ENCODE data around the gene PDE3A.

The PDE3A gene

GRCh38 chr12:20398686-20399085 lies 30.3 kb downstream of the PDE3A start:
- 92% methylated on average over 1 of the region's 2 CpGs for WGBS
- Histone ChIP-seq H2BK120ac (ENCODE audit: low read depth, low read length) (no peak overlapping the region), H3K4ac (ENCODE audit: low read depth in 1 of 2, low read length in 2 of 2) (no peak overlapping the region), H2AFZ (ENCODE audit: low read depth, low read length) (no peak overlapping the region), H2BK12ac (ENCODE audit: low read length in 2 of 2) (no peak overlapping the region), H3K4me1 (ENCODE audit: control insufficient read depth, insufficient read depth, low read depth, low read length) (no peaks in the 10 kb centered on the region), H3K18ac (ENCODE audit: low read depth in 1 of 2, low read length in 2 of 2) (no peak overlapping the region), H2BK5ac (ENCODE audit: low read depth, low read length, poor library complexity, severe bottlenecking) (no peak overlapping the region), H3K36me3 (ENCODE audit: control insufficient read depth in 1 of 2, insufficient read depth in 2 of 2, low read depth in 1 of 2, low read length in 2 of 2) (no peaks in the 10 kb centered on the region), H4K91ac (ENCODE audit: low read length) (no peak overlapping the region), H3K27me3 (ENCODE audit: control insufficient read depth in 1 of 2, insufficient read depth in 1 of 2, low read length in 2 of 2) (no peaks in the 10 kb centered on the region), H3K4me3 (ENCODE audit: insufficient read depth in 1 of 2, low read depth in 1 of 2, low read length in 2 of 2) (no peak overlapping the region), H3K9me3 (ENCODE audit: control insufficient read depth, low read length) (no peaks in the 10 kb centered on the region), H3K23ac (ENCODE audit: low read length in 2 of 2) (no peak overlapping the region), H3K27ac (ENCODE audit: low read length, poor library complexity, severe bottlenecking) (no peak overlapping the region), H2BK15ac (ENCODE audit: low read depth, poor library complexity, severe bottlenecking) (no peak overlapping the region), H3K79me1 (replicated peaks; ENCODE audit: low read length, poor library complexity, severe bottlenecking) (no peaks in the 10 kb centered on the region), H4K8ac (ENCODE audit: low read length) (no peak overlapping the region), H3K9ac (ENCODE audit: low read length) (no peak overlapping the region), H2AK5ac (ENCODE audit: low read length, severe bottlenecking) (no peak overlapping the region), H3K14ac (ENCODE audit: low read length in 2 of 2) (no peak overlapping the region), H3K4me2 (ENCODE audit: low read length, poor library complexity, severe bottlenecking) (no peak overlapping the region)
- no peak for DNase-seq

DNA sequence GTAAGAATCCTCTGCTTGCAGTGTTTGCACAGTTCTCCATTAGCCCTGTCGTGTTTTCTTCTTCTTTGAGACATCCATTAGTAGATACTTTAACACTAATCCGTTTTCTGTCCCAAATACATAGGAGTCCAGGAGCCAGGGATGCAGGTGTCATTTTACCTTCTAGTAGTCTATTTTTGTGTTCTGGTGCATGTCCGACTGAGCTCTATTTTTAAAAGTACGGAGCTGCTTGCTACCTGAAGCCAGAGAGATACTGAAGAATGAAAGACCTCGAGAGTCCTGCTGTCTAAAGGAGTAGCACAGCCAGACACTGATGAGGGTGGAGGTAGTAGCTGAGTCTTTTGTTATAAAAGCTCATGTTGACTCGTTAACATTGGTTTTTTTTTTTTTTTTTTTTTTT lies 31.7 kb downstream of the PDE3A start:
- H3K23ac ChIP-seq (ENCODE audit: low read length in 2 of 2): no peak overlapping the region
- no peak overlapping the region for H4K8ac ChIP-seq (ENCODE audit: low read length)
- no peaks in the 10 kb centered on the region for H3K27me3 ChIP-seq (ENCODE audit: control insufficient read depth in 1 of 2, insufficient read depth in 1 of 2, low read length in 2 of 2)
- no peak overlapping the region for H3K4me3 ChIP-seq (ENCODE audit: insufficient read depth in 1 of 2, low read depth in 1 of 2, low read length in 2 of 2)
- H3K18ac ChIP-seq (ENCODE audit: low read depth in 1 of 2, low read length in 2 of 2): no peak overlapping the region
- H3K14ac ChIP-seq (ENCODE audit: low read length in 2 of 2): no peak overlapping the region
- H3K4me1 ChIP-seq (ENCODE audit: control insufficient read depth, insufficient read depth, low read depth, low read length): no peaks in the 10 kb centered on the region
- no peak overlapping the region for H3K27ac ChIP-seq (ENCODE audit: low read length, poor library complexity, severe bottlenecking)
- no peak overlapping the region for H3K4ac ChIP-seq (ENCODE audit: low read depth in 1 of 2, low read length in 2 of 2)
- H2BK15ac ChIP-seq (ENCODE audit: low read depth, poor library complexity, severe bottlenecking): no peak overlapping the region
- no peaks in the 10 kb centered on the region for H3K79me1 ChIP-seq (replicated peaks; ENCODE audit: low read length, poor library complexity, severe bottlenecking)
- no peak overlapping the region for H3K4me2 ChIP-seq (ENCODE audit: low read length, poor library complexity, severe bottlenecking)
- no peaks in the 10 kb centered on the region for H3K9me3 ChIP-seq (ENCODE audit: control insufficient read depth, low read length)
- H2BK120ac ChIP-seq (ENCODE audit: low read depth, low read length): no peak overlapping the region
- H3K9ac ChIP-seq (ENCODE audit: low read length): no peak overlapping the region
- no peak overlapping the region for H2AFZ ChIP-seq (ENCODE audit: low read depth, low read length)
- H4K91ac ChIP-seq (ENCODE audit: low read length): no peak overlapping the region
- H2BK5ac ChIP-seq (ENCODE audit: low read depth, low read length, poor library complexity, severe bottlenecking): no peak overlapping the region
- 98% methylated on average over 6 of the region's 6 CpGs for WGBS
- no peak for DNase-seq
- no peak overlapping the region for H2AK5ac ChIP-seq (ENCODE audit: low read length, severe bottlenecking)
- no peaks in the 10 kb centered on the region for H3K36me3 ChIP-seq (ENCODE audit: control insufficient read depth in 1 of 2, insufficient read depth in 2 of 2, low read depth in 1 of 2, low read length in 2 of 2)
- no peak overlapping the region for H2BK12ac ChIP-seq (ENCODE audit: low read length in 2 of 2)

DNA sequence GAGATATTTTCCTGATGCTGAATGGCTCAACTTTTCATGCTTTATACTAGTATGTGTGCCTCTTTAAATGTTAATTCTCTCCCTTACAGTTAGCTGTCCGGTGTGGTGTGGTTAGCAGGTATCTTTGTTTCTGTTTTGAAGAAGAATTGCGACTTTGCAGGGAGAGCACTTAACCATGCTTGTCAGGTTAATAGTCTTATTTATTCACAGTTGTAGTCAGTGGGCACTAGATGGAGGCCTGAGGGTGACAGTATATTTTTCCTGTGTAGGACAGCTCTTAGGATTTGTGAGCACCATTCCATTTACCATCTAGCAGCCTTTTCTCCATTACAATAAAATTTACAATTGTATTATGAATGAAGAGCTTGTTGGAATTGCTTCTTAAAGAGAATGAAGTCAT lies 34.9 kb downstream of the PDE3A start:
- Histone ChIP-seq H3K27me3 (ENCODE audit: control insufficient read depth in 1 of 2, insufficient read depth in 1 of 2, low read length in 2 of 2) (no peaks in the 10 kb centered on the region), H3K9ac (ENCODE audit: low read length) (no peak overlapping the region), H2BK5ac (ENCODE audit: low read depth, low read length, poor library complexity, severe bottlenecking) (no peak overlapping the region), H3K36me3 (ENCODE audit: control insufficient read depth in 1 of 2, insufficient read depth in 2 of 2, low read depth in 1 of 2, low read length in 2 of 2) (no peaks in the 10 kb centered on the region), H2AFZ (ENCODE audit: low read depth, low read length) (no peak overlapping the region), H3K18ac (ENCODE audit: low read depth in 1 of 2, low read length in 2 of 2) (no peak overlapping the region), H4K91ac (ENCODE audit: low read length) (no peak overlapping the region), H3K4me3 (ENCODE audit: insufficient read depth in 1 of 2, low read depth in 1 of 2, low read length in 2 of 2) (no peak overlapping the region), H4K8ac (ENCODE audit: low read length) (no peak overlapping the region), H2AK5ac (ENCODE audit: low read length, severe bottlenecking) (no peak overlapping the region), H3K4me1 (ENCODE audit: control insufficient read depth, insufficient read depth, low read depth, low read length) (no peaks in the 10 kb centered on the region), H3K23ac (ENCODE audit: low read length in 2 of 2) (no peak overlapping the region), H3K14ac (ENCODE audit: low read length in 2 of 2) (no peak overlapping the region), H3K79me1 (replicated peaks; ENCODE audit: low read length, poor library complexity, severe bottlenecking) (no peaks in the 10 kb centered on the region), H3K9me3 (ENCODE audit: control insufficient read depth, low read length) (no peaks in the 10 kb centered on the region), H3K27ac (ENCODE audit: low read length, poor library complexity, severe bottlenecking) (no peak overlapping the region), H2BK120ac (ENCODE audit: low read depth, low read length) (no peak overlapping the region), H3K4me2 (ENCODE audit: low read length, poor library complexity, severe bottlenecking) (no peak overlapping the region), H2BK12ac (ENCODE audit: low read length in 2 of 2) (no peak overlapping the region), H2BK15ac (ENCODE audit: low read depth, poor library complexity, severe bottlenecking) (no peak overlapping the region), H3K4ac (ENCODE audit: low read depth in 1 of 2, low read length in 2 of 2) (no peak overlapping the region)
- no peak for DNase-seq
- WGBS: 33% methylated on average over 2 of the region's 2 CpGs

DNA sequence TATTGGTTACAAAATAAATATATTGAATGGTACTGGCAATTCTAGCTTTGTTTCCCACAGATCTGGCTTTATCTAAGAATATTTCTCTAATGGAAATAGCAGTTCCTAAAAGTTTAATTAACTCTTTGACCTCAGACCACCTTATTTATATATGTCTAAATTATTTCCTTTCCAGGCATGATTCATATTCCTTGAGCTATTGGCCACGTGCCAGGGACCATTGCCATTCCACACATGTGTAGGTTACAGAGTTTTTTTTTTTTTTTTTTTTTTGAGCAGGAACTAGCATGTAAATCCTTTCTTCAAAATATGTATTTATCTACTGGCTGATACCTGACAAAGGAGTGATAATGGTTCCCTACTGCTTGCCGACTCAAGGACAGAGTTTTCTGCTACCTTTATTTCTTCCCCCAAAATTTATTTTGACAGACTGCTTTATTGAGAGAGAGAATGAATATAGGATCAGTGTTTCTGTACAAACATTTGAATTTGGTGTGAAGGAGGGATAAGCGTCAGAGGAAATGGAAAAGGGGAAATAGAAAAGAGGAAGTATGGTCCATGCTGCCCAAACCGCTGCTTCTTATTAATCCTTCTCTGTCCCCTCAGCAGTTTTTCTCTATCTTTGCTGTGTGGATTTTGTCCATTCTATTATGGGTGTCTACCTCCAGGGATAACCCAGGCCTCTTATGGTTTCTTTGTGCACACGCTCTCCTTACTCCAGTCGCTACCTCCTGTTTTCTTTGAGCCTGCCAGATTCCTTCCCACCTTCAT lies 36.4 kb downstream of the PDE3A start:
- no peak overlapping the region for H3K14ac ChIP-seq (ENCODE audit: low read length in 2 of 2)
- H3K36me3 ChIP-seq (ENCODE audit: control insufficient read depth in 1 of 2, insufficient read depth in 2 of 2, low read depth in 1 of 2, low read length in 2 of 2): no peaks in the 10 kb centered on the region
- H3K9ac ChIP-seq (ENCODE audit: low read length): no peak overlapping the region
- no peaks in the 10 kb centered on the region for H3K27me3 ChIP-seq (ENCODE audit: control insufficient read depth in 1 of 2, insufficient read depth in 1 of 2, low read length in 2 of 2)
- no peak overlapping the region for H2BK15ac ChIP-seq (ENCODE audit: low read depth, poor library complexity, severe bottlenecking)
- no peak overlapping the region for H3K4me2 ChIP-seq (ENCODE audit: low read length, poor library complexity, severe bottlenecking)
- H3K18ac ChIP-seq (ENCODE audit: low read depth in 1 of 2, low read length in 2 of 2): no peak overlapping the region
- H2BK120ac ChIP-seq (ENCODE audit: low read depth, low read length): no peak overlapping the region
- no peak overlapping the region for H2AFZ ChIP-seq (ENCODE audit: low read depth, low read length)
- no peaks in the 10 kb centered on the region for H3K9me3 ChIP-seq (ENCODE audit: control insufficient read depth, low read length)
- no peak overlapping the region for H3K27ac ChIP-seq (ENCODE audit: low read length, poor library complexity, severe bottlenecking)
- no peaks in the 10 kb centered on the region for H3K4me1 ChIP-seq (ENCODE audit: control insufficient read depth, insufficient read depth, low read depth, low read length)
- no peak overlapping the region for H2BK5ac ChIP-seq (ENCODE audit: low read depth, low read length, poor library complexity, severe bottlenecking)
- no peak overlapping the region for H3K4me3 ChIP-seq (ENCODE audit: insufficient read depth in 1 of 2, low read depth in 1 of 2, low read length in 2 of 2)
- H4K91ac ChIP-seq (ENCODE audit: low read length): no peak overlapping the region
- no peak overlapping the region for H3K4ac ChIP-seq (ENCODE audit: low read depth in 1 of 2, low read length in 2 of 2)
- no peak overlapping the region for H2AK5ac ChIP-seq (ENCODE audit: low read length, severe bottlenecking)
- 89% methylated on average over 6 of the region's 6 CpGs for WGBS
- H2BK12ac ChIP-seq (ENCODE audit: low read length in 2 of 2): no peak overlapping the region
- DNase-seq: no peak
- H3K79me1 ChIP-seq (replicated peaks; ENCODE audit: low read length, poor library complexity, severe bottlenecking): no peaks in the 10 kb centered on the region
- no peak overlapping the region for H4K8ac ChIP-seq (ENCODE audit: low read length)
- H3K23ac ChIP-seq (ENCODE audit: low read length in 2 of 2): no peak overlapping the region
